ENCODE data around the gene FAM131A. TPM values are rescaled to one million over a fixed set of nuclear protein-coding genes. Genes with fewer than 3 reads are reported as not detected.

Gene FAM131A
- total RNA-seq, 1 experiment from 2014 or later, result 23.0 TPM

DNA sequence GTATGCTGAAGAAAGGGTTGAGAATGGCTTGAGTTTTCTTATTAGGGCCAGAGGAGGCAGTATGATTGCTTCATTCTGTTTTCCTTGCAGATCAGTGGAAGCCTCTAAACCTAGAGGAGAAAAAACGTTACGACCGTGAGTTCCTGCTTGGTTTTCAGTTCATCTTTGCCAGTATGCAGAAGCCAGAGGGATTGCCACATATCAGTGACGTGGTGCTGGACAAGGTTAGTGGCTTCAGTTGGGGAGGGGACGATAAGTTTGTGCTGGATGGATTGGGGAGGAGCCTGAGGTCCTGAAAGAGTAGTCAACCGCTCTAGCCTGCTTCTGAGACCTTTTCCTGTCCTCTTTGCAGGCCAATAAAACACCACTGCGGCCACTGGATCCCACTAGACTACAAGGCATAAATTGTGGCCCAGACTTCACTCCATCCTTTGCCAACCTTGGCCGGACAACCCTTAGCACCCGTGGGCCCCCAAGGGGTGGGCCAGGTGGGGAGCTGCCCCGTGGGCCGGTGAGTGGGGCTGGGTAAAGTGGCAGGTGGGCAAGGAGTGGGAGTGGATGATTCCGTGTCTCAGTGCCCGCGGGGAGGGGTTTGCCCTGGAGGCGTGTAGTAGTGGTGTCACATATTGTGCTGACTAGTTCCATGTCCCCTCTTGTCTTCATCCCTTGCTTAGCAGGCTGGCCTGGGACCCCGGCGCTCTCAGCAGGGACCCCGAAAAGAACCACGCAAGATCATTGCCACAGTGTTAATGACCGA, 14.5 kb upstream of the FAM131A start:
- no peaks in the 10 kb centered on the region for H3K27me3 Mint-ChIP-seq (ENCODE audit: low read depth)
- peaks cover 80% of the 10 kb centered on the region for H3K36me3 Mint-ChIP-seq
- TF ChIP-seq, protein P1, sequence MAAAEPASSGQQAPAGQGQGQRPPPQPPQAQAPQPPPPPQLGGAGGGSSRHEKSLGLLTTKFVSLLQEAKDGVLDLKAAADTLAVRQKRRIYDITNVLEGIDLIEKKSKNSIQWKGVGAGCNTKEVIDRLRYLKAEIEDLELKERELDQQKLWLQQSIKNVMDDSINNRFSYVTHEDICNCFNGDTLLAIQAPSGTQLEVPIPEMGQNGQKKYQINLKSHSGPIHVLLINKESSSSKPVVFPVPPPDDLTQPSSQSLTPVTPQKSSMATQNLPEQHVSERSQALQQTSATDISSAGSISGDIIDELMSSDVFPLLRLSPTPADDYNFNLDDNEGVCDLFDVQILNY (CRISPR knock-in tag; IDR thresholded peaks at IDR 0.05), result no peak
- TF ChIP-seq, protein P2, sequence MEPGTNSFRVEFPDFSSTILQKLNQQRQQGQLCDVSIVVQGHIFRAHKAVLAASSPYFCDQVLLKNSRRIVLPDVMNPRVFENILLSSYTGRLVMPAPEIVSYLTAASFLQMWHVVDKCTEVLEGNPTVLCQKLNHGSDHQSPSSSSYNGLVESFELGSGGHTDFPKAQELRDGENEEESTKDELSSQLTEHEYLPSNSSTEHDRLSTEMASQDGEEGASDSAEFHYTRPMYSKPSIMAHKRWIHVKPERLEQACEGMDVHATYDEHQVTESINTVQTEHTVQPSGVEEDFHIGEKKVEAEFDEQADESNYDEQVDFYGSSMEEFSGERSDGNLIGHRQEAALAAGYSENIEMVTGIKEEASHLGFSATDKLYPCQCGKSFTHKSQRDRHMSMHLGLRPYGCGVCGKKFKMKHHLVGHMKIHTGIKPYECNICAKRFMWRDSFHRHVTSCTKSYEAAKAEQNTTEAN (CRISPR knock-in tag; IDR thresholded peaks at IDR 0.05), result no peak
- TF ChIP-seq, protein P3, sequence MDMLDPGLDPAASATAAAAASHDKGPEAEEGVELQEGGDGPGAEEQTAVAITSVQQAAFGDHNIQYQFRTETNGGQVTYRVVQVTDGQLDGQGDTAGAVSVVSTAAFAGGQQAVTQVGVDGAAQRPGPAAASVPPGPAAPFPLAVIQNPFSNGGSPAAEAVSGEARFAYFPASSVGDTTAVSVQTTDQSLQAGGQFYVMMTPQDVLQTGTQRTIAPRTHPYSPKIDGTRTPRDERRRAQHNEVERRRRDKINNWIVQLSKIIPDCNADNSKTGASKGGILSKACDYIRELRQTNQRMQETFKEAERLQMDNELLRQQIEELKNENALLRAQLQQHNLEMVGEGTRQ (CRISPR knock-in tag; IDR thresholded peaks at IDR 0.05), result no peak
- TF ChIP-seq NFYB (CRISPR knock-in tag; conservative IDR thresholded peaks at IDR 0.05; ENCODE audit: low read depth) (no peak), ZNF423 (CRISPR knock-in tag; IDR thresholded peaks at IDR 0.05) (no peak), CREB1 (CRISPR knock-in tag; IDR thresholded peaks at IDR 0.05) (no peak)
- TF ChIP-seq, protein P4, sequence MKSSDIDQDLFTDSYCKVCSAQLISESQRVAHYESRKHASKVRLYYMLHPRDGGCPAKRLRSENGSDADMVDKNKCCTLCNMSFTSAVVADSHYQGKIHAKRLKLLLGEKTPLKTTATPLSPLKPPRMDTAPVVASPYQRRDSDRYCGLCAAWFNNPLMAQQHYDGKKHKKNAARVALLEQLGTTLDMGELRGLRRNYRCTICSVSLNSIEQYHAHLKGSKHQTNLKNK (CRISPR knock-in tag; IDR thresholded peaks at IDR 0.05), result no peak
- TF ChIP-seq, protein P5, sequence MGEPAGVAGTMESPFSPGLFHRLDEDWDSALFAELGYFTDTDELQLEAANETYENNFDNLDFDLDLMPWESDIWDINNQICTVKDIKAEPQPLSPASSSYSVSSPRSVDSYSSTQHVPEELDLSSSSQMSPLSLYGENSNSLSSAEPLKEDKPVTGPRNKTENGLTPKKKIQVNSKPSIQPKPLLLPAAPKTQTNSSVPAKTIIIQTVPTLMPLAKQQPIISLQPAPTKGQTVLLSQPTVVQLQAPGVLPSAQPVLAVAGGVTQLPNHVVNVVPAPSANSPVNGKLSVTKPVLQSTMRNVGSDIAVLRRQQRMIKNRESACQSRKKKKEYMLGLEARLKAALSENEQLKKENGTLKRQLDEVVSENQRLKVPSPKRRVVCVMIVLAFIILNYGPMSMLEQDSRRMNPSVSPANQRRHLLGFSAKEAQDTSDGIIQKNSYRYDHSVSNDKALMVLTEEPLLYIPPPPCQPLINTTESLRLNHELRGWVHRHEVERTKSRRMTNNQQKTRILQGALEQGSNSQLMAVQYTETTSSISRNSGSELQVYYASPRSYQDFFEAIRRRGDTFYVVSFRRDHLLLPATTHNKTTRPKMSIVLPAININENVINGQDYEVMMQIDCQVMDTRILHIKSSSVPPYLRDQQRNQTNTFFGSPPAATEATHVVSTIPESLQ (CRISPR knock-in tag; IDR thresholded peaks at IDR 0.05), result no peak
- POLR2A ChIA-PET, result interaction anchor here (1.5 kb wide), 1 partner anchor 23 kb away, joined by 4 read pairs; no protein-coding TSS in a partner anchor
- H3K9me3 Mint-ChIP-seq, result no peaks in the 10 kb centered on the region
- peaks cover 3% of the 10 kb centered on the region; the same call in 1 of the 2 replicates for H3K4me1 Mint-ChIP-seq
- CTCF ChIA-PET, result no interaction called here
- H3K27ac Mint-ChIP-seq, result no peak overlapping the region
- no peak for ATAC-seq
- DNase-seq (ENCODE audit: low spot score), result no peak
- H3K4me3 Mint-ChIP-seq, result no peak overlapping the region

DNA sequence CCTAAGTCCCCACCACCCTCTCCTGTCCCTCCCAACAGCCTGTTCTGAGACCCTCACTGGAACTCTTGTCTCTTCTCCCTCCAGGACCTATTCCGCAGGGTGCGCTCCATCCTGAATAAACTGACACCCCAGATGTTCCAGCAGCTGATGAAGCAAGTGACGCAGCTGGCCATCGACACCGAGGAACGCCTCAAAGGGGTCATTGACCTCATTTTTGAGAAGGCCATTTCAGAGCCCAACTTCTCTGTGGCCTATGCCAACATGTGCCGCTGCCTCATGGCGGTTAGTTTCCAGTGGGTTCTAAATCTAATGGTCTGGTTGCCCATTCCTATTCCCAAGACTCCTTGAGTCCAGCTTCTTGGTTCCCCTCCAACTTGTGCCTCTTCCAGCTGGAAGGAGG, 13.7 kb upstream of the FAM131A start:
- H3K9me3 Mint-ChIP-seq, result no peaks in the 10 kb centered on the region
- ChIA-PET POLR2A (interaction anchor here (1.5 kb wide), 1 partner anchor 24 kb away, joined by 4 read pairs; no protein-coding TSS in a partner anchor), CTCF (no interaction called here)
- H3K27ac Mint-ChIP-seq, result no peak overlapping the region; the same call in 1 of the 2 replicates
- ATAC-seq (no peak), DNase-seq (ENCODE audit: low spot score) (no peak)
- H3K4me3 Mint-ChIP-seq, result no peak overlapping the region
- peaks cover 85% of the 10 kb centered on the region for H3K36me3 Mint-ChIP-seq
- H3K27me3 Mint-ChIP-seq (ENCODE audit: low read depth), result no peaks in the 10 kb centered on the region
- no peaks in the 10 kb centered on the region for H3K4me1 Mint-ChIP-seq
- TF ChIP-seq ETV6 (CRISPR knock-in tag; IDR thresholded peaks at IDR 0.05) (no peak), OVOL2 (CRISPR knock-in tag; IDR thresholded peaks at IDR 0.05; ENCODE audit: borderline replicate concordance) (no peak), SP1 (CRISPR knock-in tag; conservative IDR thresholded peaks at IDR 0.05) (no peak), ZNF138 (CRISPR knock-in tag; conservative IDR thresholded peaks at IDR 0.05) (no peak), NR3C1 (CRISPR knock-in tag; conservative IDR thresholded peaks at IDR 0.05; ENCODE audit: low read depth) (no peak), ZNF219 (CRISPR knock-in tag; IDR thresholded peaks at IDR 0.05; ENCODE audit: borderline replicate concordance) (no peak), NR1H2 (CRISPR knock-in tag; IDR thresholded peaks at IDR 0.05) (no peak), SOX15 (CRISPR knock-in tag; IDR thresholded peaks at IDR 0.05) (no peak)
- TF ChIP-seq, protein P1 (CRISPR knock-in tag; IDR thresholded peaks at IDR 0.05), result no peak
- TF ChIP-seq, protein P6, sequence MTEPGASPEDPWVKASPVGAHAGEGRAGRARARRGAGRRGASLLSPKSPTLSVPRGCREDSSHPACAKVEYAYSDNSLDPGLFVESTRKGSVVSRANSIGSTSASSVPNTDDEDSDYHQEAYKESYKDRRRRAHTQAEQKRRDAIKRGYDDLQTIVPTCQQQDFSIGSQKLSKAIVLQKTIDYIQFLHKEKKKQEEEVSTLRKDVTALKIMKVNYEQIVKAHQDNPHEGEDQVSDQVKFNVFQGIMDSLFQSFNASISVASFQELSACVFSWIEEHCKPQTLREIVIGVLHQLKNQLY (CRISPR knock-in tag; IDR thresholded peaks at IDR 0.05), result no peak
- TF ChIP-seq, protein P7, sequence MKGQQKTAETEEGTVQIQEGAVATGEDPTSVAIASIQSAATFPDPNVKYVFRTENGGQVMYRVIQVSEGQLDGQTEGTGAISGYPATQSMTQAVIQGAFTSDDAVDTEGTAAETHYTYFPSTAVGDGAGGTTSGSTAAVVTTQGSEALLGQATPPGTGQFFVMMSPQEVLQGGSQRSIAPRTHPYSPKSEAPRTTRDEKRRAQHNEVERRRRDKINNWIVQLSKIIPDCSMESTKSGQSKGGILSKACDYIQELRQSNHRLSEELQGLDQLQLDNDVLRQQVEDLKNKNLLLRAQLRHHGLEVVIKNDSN (CRISPR knock-in tag; IDR thresholded peaks at IDR 0.05), result no peak
- TF ChIP-seq, protein P4 (CRISPR knock-in tag; IDR thresholded peaks at IDR 0.05), result no peak
- TF ChIP-seq, protein P8, sequence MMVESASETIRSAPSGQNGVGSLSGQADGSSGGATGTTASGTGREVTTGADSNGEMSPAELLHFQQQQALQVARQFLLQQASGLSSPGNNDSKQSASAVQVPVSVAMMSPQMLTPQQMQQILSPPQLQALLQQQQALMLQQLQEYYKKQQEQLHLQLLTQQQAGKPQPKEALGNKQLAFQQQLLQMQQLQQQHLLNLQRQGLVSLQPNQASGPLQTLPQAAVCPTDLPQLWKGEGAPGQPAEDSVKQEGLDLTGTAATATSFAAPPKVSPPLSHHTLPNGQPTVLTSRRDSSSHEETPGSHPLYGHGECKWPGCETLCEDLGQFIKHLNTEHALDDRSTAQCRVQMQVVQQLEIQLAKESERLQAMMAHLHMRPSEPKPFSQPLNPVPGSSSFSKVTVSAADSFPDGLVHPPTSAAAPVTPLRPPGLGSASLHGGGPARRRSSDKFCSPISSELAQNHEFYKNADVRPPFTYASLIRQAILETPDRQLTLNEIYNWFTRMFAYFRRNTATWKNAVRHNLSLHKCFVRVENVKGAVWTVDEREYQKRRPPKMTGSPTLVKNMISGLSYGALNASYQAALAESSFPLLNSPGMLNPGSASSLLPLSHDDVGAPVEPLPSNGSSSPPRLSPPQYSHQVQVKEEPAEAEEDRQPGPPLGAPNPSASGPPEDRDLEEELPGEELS (CRISPR knock-in tag; IDR thresholded peaks at IDR 0.05), result no peak
- TF ChIP-seq, protein P9, sequence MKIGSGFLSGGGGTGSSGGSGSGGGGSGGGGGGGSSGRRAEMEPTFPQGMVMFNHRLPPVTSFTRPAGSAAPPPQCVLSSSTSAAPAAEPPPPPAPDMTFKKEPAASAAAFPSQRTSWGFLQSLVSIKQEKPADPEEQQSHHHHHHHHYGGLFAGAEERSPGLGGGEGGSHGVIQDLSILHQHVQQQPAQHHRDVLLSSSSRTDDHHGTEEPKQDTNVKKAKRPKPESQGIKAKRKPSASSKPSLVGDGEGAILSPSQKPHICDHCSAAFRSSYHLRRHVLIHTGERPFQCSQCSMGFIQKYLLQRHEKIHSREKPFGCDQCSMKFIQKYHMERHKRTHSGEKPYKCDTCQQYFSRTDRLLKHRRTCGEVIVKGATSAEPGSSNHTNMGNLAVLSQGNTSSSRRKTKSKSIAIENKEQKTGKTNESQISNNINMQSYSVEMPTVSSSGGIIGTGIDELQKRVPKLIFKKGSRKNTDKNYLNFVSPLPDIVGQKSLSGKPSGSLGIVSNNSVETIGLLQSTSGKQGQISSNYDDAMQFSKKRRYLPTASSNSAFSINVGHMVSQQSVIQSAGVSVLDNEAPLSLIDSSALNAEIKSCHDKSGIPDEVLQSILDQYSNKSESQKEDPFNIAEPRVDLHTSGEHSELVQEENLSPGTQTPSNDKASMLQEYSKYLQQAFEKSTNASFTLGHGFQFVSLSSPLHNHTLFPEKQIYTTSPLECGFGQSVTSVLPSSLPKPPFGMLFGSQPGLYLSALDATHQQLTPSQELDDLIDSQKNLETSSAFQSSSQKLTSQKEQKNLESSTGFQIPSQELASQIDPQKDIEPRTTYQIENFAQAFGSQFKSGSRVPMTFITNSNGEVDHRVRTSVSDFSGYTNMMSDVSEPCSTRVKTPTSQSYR (CRISPR knock-in tag; IDR thresholded peaks at IDR 0.05), result no peak

Data from WTC11 (cell line).